RWPE1 (cell line): ENCODE measurements around the gene RTKN2.

Experiments used
- CTCF ChIA-PET: fragments of 350-600 bp; sonication (Branson Sonifier 250); formaldehyde crosslinking; extraction: SDS; loops from one replicate; lab custom pipeline; 2021; lab: Yijun Ruan, JAX
- POLR2A ChIA-PET: fragments of 400-600 bp; formaldehyde crosslinking; extraction: SDS; loops from one replicate; lab custom pipeline; 2020; ENCODE audit warnings: antibody characterized with exemption; ENCODE audit not compliant: low non-redundant PET; lab: Yijun Ruan, JAX
- DNase-seq: peaks from one replicate; pipeline ENCODE4 v3.0.0; 2012; ENCODE audit warnings: low spot score
- H3K27ac ChIP-seq: fragments of 450-650 bp; 2 replicates; pipeline ENCODE4 v1.5.1; 2017
- CTCF ChIP-seq: fragments of 450-650 bp; conservative IDR thresholded peaks from 2 replicates; pipeline ENCODE4 v1.5.1; 2017; ENCODE audit warnings: low read depth, mild to moderate bottlenecking

The RTKN2 gene

GRCh38 chr10:62185919-62186692 lies 82.5 kb downstream of the RTKN2 start:
- ChIA-PET CTCF (no interaction called here), POLR2A (no interaction called here)
- no peak for DNase-seq
- no peak for TF ChIP-seq CTCF
- no peak overlapping the region for H3K27ac ChIP-seq

- no peak overlapping the region for H3K27ac ChIP-seq
- DNase-seq: no peak
- no peak for TF ChIP-seq CTCF
- ChIA-PET CTCF (no interaction called here), POLR2A (no interaction called here)
Measured at GRCh38 chr10:62183857-62184795, 84.5 kb downstream of the RTKN2 start.

- CTCF ChIA-PET: no interaction called here
- POLR2A ChIA-PET: no interaction called here
- no peak overlapping the region for H3K27ac ChIP-seq
Measured at GRCh38 chr10:62183442-62183841, 85.2 kb downstream of the RTKN2 start.

GRCh38 chr10:62182595-62182994 lies 86.0 kb downstream of the RTKN2 start:
- DNase-seq: no peak
- POLR2A ChIA-PET: no interaction called here
- TF ChIP-seq CTCF: no peak
- H3K27ac ChIP-seq: no peak overlapping the region
- CTCF ChIA-PET: no interaction called here

More at GRCh38 chr10:62183442-62183841, 85.2 kb downstream of the RTKN2 start:
- no peak for TF ChIP-seq CTCF
- no peak for DNase-seq

- POLR2A ChIA-PET: no interaction called here
- DNase-seq: no peak
- no peak for TF ChIP-seq CTCF
- CTCF ChIA-PET: interaction anchor here (1.0 kb wide), 1 partner anchor 61 kb away, joined by 3 read pairs; no protein-coding TSS in a partner anchor
- H3K27ac ChIP-seq: no peak overlapping the region
Measured at GRCh38 chr10:62182171-62182570, 86.5 kb downstream of the RTKN2 start.

- no peak for DNase-seq
- ChIA-PET POLR2A (no interaction called here), CTCF (interaction anchor here (0.6 kb wide), 1 partner anchor 284 kb away, joined by 3 read pairs; no protein-coding TSS in a partner anchor)
- TF ChIP-seq CTCF: no peak
- no peak overlapping the region for H3K27ac ChIP-seq
Measured at GRCh38 chr10:62180677-62181076, 88.0 kb downstream of the RTKN2 start.
